ENCODE data around the gene PRR30. TPM values are rescaled to one million over a fixed set of nuclear protein-coding genes. Genes with fewer than 3 reads are reported as not detected.

Gene PRR30
- polyA plus RNA-seq, 1 donor (not counting 4 experiments of a cell fraction or from before 2014, with no cell fraction given): not detected

GRCh38 chr2:27133195-27133875 is 5.9 kb downstream of the PRR30 start:
- no peaks in the 10 kb centered on the region for H3K27me3 ChIP-seq (ENCODE audit: control insufficient read depth, extremely low read depth, insufficient read depth, low read length)
- FAIRE-seq (no peak), DNase-seq (ENCODE audit: low read depth, low spot score) (no peak)
- peaks cover 7% of the 10 kb centered on the region for H3K4me1 ChIP-seq (ENCODE audit: control insufficient read depth, extremely low read depth, insufficient read depth, low read length)
- no peaks in the 10 kb centered on the region for H3K9me3 ChIP-seq (ENCODE audit: control insufficient read depth, low read depth, low read length)
- H3K79me2 ChIP-seq (ENCODE audit: control insufficient read depth, insufficient read depth, low read length): peaks cover 20% of the 10 kb centered on the region
- peak overlapping the region; percentile 84 for H3K9ac ChIP-seq (ENCODE audit: control insufficient read depth, extremely low read depth, insufficient read depth, low read length)
- TF ChIP-seq, protein P1, sequence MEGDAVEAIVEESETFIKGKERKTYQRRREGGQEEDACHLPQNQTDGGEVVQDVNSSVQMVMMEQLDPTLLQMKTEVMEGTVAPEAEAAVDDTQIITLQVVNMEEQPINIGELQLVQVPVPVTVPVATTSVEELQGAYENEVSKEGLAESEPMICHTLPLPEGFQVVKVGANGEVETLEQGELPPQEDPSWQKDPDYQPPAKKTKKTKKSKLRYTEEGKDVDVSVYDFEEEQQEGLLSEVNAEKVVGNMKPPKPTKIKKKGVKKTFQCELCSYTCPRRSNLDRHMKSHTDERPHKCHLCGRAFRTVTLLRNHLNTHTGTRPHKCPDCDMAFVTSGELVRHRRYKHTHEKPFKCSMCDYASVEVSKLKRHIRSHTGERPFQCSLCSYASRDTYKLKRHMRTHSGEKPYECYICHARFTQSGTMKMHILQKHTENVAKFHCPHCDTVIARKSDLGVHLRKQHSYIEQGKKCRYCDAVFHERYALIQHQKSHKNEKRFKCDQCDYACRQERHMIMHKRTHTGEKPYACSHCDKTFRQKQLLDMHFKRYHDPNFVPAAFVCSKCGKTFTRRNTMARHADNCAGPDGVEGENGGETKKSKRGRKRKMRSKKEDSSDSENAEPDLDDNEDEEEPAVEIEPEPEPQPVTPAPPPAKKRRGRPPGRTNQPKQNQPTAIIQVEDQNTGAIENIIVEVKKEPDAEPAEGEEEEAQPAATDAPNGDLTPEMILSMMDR (optimal IDR thresholded peaks at IDR 0.05 in 1 of 3, IDR thresholded peaks at IDR 0.05 in 1 of 3, conservative IDR thresholded peaks at IDR 0.05 in 1 of 3; ENCODE audit: extremely low read depth in 1 of 3, insufficient read depth in 2 of 3, low read length in 3 of 3): no peak
- no peak for TF ChIP-seq EZH2 (IDR thresholded peaks at IDR 0.05; ENCODE audit: low read length)
- H2AFZ ChIP-seq (ENCODE audit: control insufficient read depth, low read length): no peak overlapping the region
- H3K36me3 ChIP-seq (ENCODE audit: control insufficient read depth in 2 of 2, extremely low read depth in 1 of 2, insufficient read depth in 2 of 2, low read length in 2 of 2): peaks cover 20 to 26% of the 10 kb centered on the region in 2 experiments
- dilution Hi-C loops (cut with MboI; ENCODE audit: extremely low pct_ligation_motif_present, low sequenced_read_pairs): no loop called here
- no peaks in the 10 kb centered on the region for H3K9me1 ChIP-seq (ENCODE audit: control insufficient read depth, extremely low read depth, insufficient read depth, low read length)
- H3K27ac ChIP-seq (ENCODE audit: control insufficient read depth, insufficient read depth, low read length): peak overlapping the region; percentile 58
- H3K4me3 ChIP-seq (ENCODE audit: control insufficient read depth in 2 of 3, extremely low read depth in 1 of 3, insufficient read depth in 2 of 3, low read depth in 1 of 3, low read length in 3 of 3): peak overlapping the region; percentile 71 to 95 (median 82)
- peak overlapping the region; percentile 95 for H3K4me2 ChIP-seq (ENCODE audit: control insufficient read depth, extremely low read depth, insufficient read depth, low read depth, low read length)
- no peaks in the 10 kb centered on the region for H4K20me1 ChIP-seq (ENCODE audit: control insufficient read depth, extremely low read depth, insufficient read depth, low read length)

- dilution Hi-C loops (cut with MboI; ENCODE audit: extremely low pct_ligation_motif_present, low sequenced_read_pairs): no loop called here
- no peaks in the 10 kb centered on the region for H3K27me3 ChIP-seq (ENCODE audit: control insufficient read depth, extremely low read depth, insufficient read depth, low read length)
Measured at GRCh38 chr2:27131429-27131828, 7.8 kb downstream of the PRR30 start.

More at GRCh38 chr2:27131429-27131828, 7.8 kb downstream of the PRR30 start:
- no peak overlapping the region for H3K4me3 ChIP-seq (ENCODE audit: control insufficient read depth in 2 of 3, extremely low read depth in 1 of 3, insufficient read depth in 2 of 3, low read depth in 1 of 3, low read length in 3 of 3)
- no peaks in the 10 kb centered on the region for H3K9me3 ChIP-seq (ENCODE audit: control insufficient read depth, low read depth, low read length)
- no peaks in the 10 kb centered on the region for H3K9me1 ChIP-seq (ENCODE audit: control insufficient read depth, extremely low read depth, insufficient read depth, low read length)
- no peak overlapping the region for H2AFZ ChIP-seq (ENCODE audit: control insufficient read depth, low read length)
- no peak overlapping the region for H3K4me2 ChIP-seq (ENCODE audit: control insufficient read depth, extremely low read depth, insufficient read depth, low read depth, low read length)
- no peak overlapping the region for H3K27ac ChIP-seq (ENCODE audit: control insufficient read depth, insufficient read depth, low read length)
- H3K9ac ChIP-seq (ENCODE audit: control insufficient read depth, extremely low read depth, insufficient read depth, low read length): no peak overlapping the region
- peaks cover 7% of the 10 kb centered on the region for H3K4me1 ChIP-seq (ENCODE audit: control insufficient read depth, extremely low read depth, insufficient read depth, low read length)
- H3K36me3 ChIP-seq (ENCODE audit: control insufficient read depth in 2 of 2, extremely low read depth in 1 of 2, insufficient read depth in 2 of 2, low read length in 2 of 2): peaks cover 20 to 26% of the 10 kb centered on the region in 2 experiments
- no peak for DNase-seq (ENCODE audit: low read depth, low spot score)
- peaks cover 20% of the 10 kb centered on the region for H3K79me2 ChIP-seq (ENCODE audit: control insufficient read depth, insufficient read depth, low read length)
- no peaks in the 10 kb centered on the region for H4K20me1 ChIP-seq (ENCODE audit: control insufficient read depth, extremely low read depth, insufficient read depth, low read length)
- FAIRE-seq: no peak
- no peak for TF ChIP-seq EZH2 (IDR thresholded peaks at IDR 0.05; ENCODE audit: low read length)
- TF ChIP-seq, protein P1 (optimal IDR thresholded peaks at IDR 0.05 in 1 of 3, IDR thresholded peaks at IDR 0.05 in 1 of 3, conservative IDR thresholded peaks at IDR 0.05 in 1 of 3; ENCODE audit: extremely low read depth in 1 of 3, insufficient read depth in 2 of 3, low read length in 3 of 3): no peak
